Activated CD4-positive, alpha-beta memory T cell treated with anti-CD3 and anti-CD28 coated beads for 36 hours (primary cell): ENCODE measurements around the gene STMND1. TPM values are rescaled to one million over a fixed set of nuclear protein-coding genes. Genes with fewer than 3 reads are reported as not detected.

Source experiments
- CTCF ChIA-PET: fragments of 350-600 bp; sonication (Branson Sonifier 250); formaldehyde crosslinking; loops from one replicate; lab custom pipeline; 2021; ENCODE audit warnings: antibody characterized with exemption, inconsistent platforms; lab: Charles Lee
- POLR2A ChIA-PET: fragments of 350-600 bp; sonication (Branson Sonifier 250); formaldehyde crosslinking; loops from one replicate; lab custom pipeline; 2021; ENCODE audit warnings: antibody characterized with exemption; lab: Charles Lee
- DNase-seq: peaks from one replicate; pipeline ENCODE4 v3.0.0-alpha.2; 2020
- H3K27ac Mint-ChIP-seq: one replicate; pipeline ENCODE4 v1.8.0; 2021; ENCODE audit warnings: mixed read lengths
- H3K27me3 Mint-ChIP-seq: one replicate; pipeline ENCODE4 v1.8.0; 2021; ENCODE audit warnings: mixed read lengths
- H3K36me3 Mint-ChIP-seq: one replicate; pipeline ENCODE4 v1.8.0; 2021; ENCODE audit warnings: mixed read lengths
- H3K4me1 Mint-ChIP-seq: one replicate; pipeline ENCODE4 v1.8.0; 2021; ENCODE audit warnings: low read depth, mixed read lengths
- H3K4me3 Mint-ChIP-seq: one replicate; pipeline ENCODE4 v1.8.0; 2021; ENCODE audit warnings: mild to moderate bottlenecking, mixed read lengths
- H3K9me3 Mint-ChIP-seq: one replicate; pipeline ENCODE4 v1.8.0; 2021; ENCODE audit warnings: mixed read lengths
- intact Hi-C: fragments of 100-400 bp; cut with micrococcal nuclease; formaldehyde crosslinking; loops from one replicate; pipeline ENCODE4 v1.15.1; 2023
- total RNA-seq, 2 experiments: library from RNA; stranded (reverse); gene quantifications; one replicate each; pipeline ENCODE4 v1.2.3, GENCODE V29; 2021

The STMND1 gene
- total RNA-seq, 2 experiments from 2014 or later, result not detected

GRCh38 chr6:17100806-17101205, 1.0 kb upstream of the STMND1 start:
- intact Hi-C loops, result no loop called here
- POLR2A ChIA-PET, result no interaction called here
- Mint-ChIP-seq H3K27ac (no peak overlapping the region), H3K4me3 (no peak overlapping the region), H3K9me3 (no peaks in the 10 kb centered on the region), H3K36me3 (no peaks in the 10 kb centered on the region), H3K4me1 (peaks cover 5% of the 10 kb centered on the region), H3K27me3 (peaks cover 44% of the 10 kb centered on the region)
- CTCF ChIA-PET, result no interaction called here
- no peak for DNase-seq

GRCh38 chr6:17102258-17102870, 514 bp downstream of the STMND1 start:
- Mint-ChIP-seq H3K9me3 (no peaks in the 10 kb centered on the region), H3K27ac (no peak overlapping the region), H3K27me3 (peaks cover 49% of the 10 kb centered on the region), H3K36me3 (no peaks in the 10 kb centered on the region), H3K4me1 (peaks cover 5% of the 10 kb centered on the region), H3K4me3 (no peak overlapping the region)
- POLR2A ChIA-PET, result no interaction called here
- CTCF ChIA-PET, result no interaction called here
- intact Hi-C loops, result no loop called here
- no peak for DNase-seq

- ChIA-PET CTCF (no interaction called here), POLR2A (no interaction called here)
- H3K4me3 Mint-ChIP-seq, result no peak overlapping the region
- H3K4me1 Mint-ChIP-seq, result peaks cover 5% of the 10 kb centered on the region
- no peaks in the 10 kb centered on the region for H3K9me3 Mint-ChIP-seq
- peaks cover 54% of the 10 kb centered on the region for H3K27me3 Mint-ChIP-seq
- intact Hi-C loops, result no loop called here
- H3K27ac Mint-ChIP-seq, result no peak overlapping the region
- DNase-seq, result no peak
- H3K36me3 Mint-ChIP-seq, result no peaks in the 10 kb centered on the region
Observed at GRCh38 chr6:17103715-17104114, 1.9 kb downstream of the STMND1 start.

- no peak overlapping the region for H3K27ac Mint-ChIP-seq
- CTCF ChIA-PET, result no interaction called here
- no peaks in the 10 kb centered on the region for H3K4me1 Mint-ChIP-seq
- peaks cover 25% of the 10 kb centered on the region for H3K27me3 Mint-ChIP-seq
- no peak for DNase-seq
- H3K36me3 Mint-ChIP-seq, result no peaks in the 10 kb centered on the region
- H3K9me3 Mint-ChIP-seq, result no peaks in the 10 kb centered on the region
- intact Hi-C loops, result no loop called here
- no peak overlapping the region for H3K4me3 Mint-ChIP-seq
- POLR2A ChIA-PET, result no interaction called here
Observed at GRCh38 chr6:17107863-17108262, 6.0 kb downstream of the STMND1 start.

GRCh38 chr6:17115251-17116116, 13.6 kb downstream of the STMND1 start:
- H3K4me1 Mint-ChIP-seq, result no peaks in the 10 kb centered on the region
- H3K36me3 Mint-ChIP-seq, result no peaks in the 10 kb centered on the region
- H3K27ac Mint-ChIP-seq, result no peak overlapping the region

GRCh38 chr6:17116117-17116440, 14.2 kb downstream of the STMND1 start:
- Mint-ChIP-seq H3K36me3 (no peaks in the 10 kb centered on the region), H3K9me3 (no peaks in the 10 kb centered on the region), H3K4me3 (no peak overlapping the region), H3K4me1 (no peaks in the 10 kb centered on the region), H3K27me3 (no peaks in the 10 kb centered on the region), H3K27ac (no peak overlapping the region)
- DNase-seq, result no peak
- ChIA-PET POLR2A (no interaction called here), CTCF (no interaction called here)
- intact Hi-C loops, result no loop called here

More at GRCh38 chr6:17115251-17116116, 13.6 kb downstream of the STMND1 start:
- intact Hi-C loops, result no loop called here
- ChIA-PET POLR2A (no interaction called here), CTCF (no interaction called here)
- no peak overlapping the region for H3K4me3 Mint-ChIP-seq
- no peaks in the 10 kb centered on the region for H3K9me3 Mint-ChIP-seq
- peaks cover 2% of the 10 kb centered on the region for H3K27me3 Mint-ChIP-seq
- no peak for DNase-seq

GRCh38 chr6:17120019-17120418, 18.2 kb downstream of the STMND1 start:
- CTCF ChIA-PET, result interaction anchor here (0.6 kb wide), 1 partner anchor 949 kb away, joined by 3 read pairs; no protein-coding TSS in a partner anchor
- H3K4me3 Mint-ChIP-seq, result no peak overlapping the region

GRCh38 chr6:17125407-17125806, 23.6 kb downstream of the STMND1 start:
- POLR2A ChIA-PET, result no interaction called here
- Mint-ChIP-seq H3K27ac (no peak overlapping the region), H3K36me3 (no peaks in the 10 kb centered on the region), H3K4me3 (no peak overlapping the region), H3K4me1 (no peaks in the 10 kb centered on the region), H3K27me3 (peaks cover 15% of the 10 kb centered on the region), H3K9me3 (no peaks in the 10 kb centered on the region)
- intact Hi-C loops, result no loop called here
- DNase-seq, result no peak
- CTCF ChIA-PET, result no interaction called here

More at GRCh38 chr6:17120019-17120418, 18.2 kb downstream of the STMND1 start:
- no peaks in the 10 kb centered on the region for H3K9me3 Mint-ChIP-seq
- POLR2A ChIA-PET, result no interaction called here
- H3K27ac Mint-ChIP-seq, result no peak overlapping the region
- intact Hi-C loops, result no loop called here
- H3K4me1 Mint-ChIP-seq, result no peaks in the 10 kb centered on the region
- H3K36me3 Mint-ChIP-seq, result no peaks in the 10 kb centered on the region
- no peak for DNase-seq
- peaks cover 9% of the 10 kb centered on the region for H3K27me3 Mint-ChIP-seq

- ChIA-PET CTCF (no interaction called here), POLR2A (no interaction called here)
- H3K9me3 Mint-ChIP-seq, result peaks cover 9% of the 10 kb centered on the region
- H3K36me3 Mint-ChIP-seq, result no peaks in the 10 kb centered on the region
- H3K27ac Mint-ChIP-seq, result no peak overlapping the region
- H3K27me3 Mint-ChIP-seq, result peaks cover 16% of the 10 kb centered on the region
- no peaks in the 10 kb centered on the region for H3K4me1 Mint-ChIP-seq
- no peak for DNase-seq
- H3K4me3 Mint-ChIP-seq, result no peak overlapping the region
- intact Hi-C loops, result no loop called here
Observed at GRCh38 chr6:17130786-17131185, 28.9 kb downstream of the STMND1 start.

GRCh38 chr6:17132967-17133366, 31.1 kb downstream of the STMND1 start:
- CTCF ChIA-PET, result no interaction called here
- POLR2A ChIA-PET, result no interaction called here
- H3K4me3 Mint-ChIP-seq, result no peak overlapping the region
- no peak for DNase-seq
- intact Hi-C loops, result no loop called here
- H3K27me3 Mint-ChIP-seq, result peaks cover 14% of the 10 kb centered on the region
- H3K9me3 Mint-ChIP-seq, result peaks cover 19% of the 10 kb centered on the region
- H3K27ac Mint-ChIP-seq, result no peak overlapping the region
- H3K36me3 Mint-ChIP-seq, result no peaks in the 10 kb centered on the region
- no peaks in the 10 kb centered on the region for H3K4me1 Mint-ChIP-seq

- Mint-ChIP-seq H3K27me3 (peaks cover 11% of the 10 kb centered on the region), H3K4me3 (no peak overlapping the region), H3K4me1 (no peaks in the 10 kb centered on the region), H3K9me3 (peaks cover 26% of the 10 kb centered on the region), H3K36me3 (no peaks in the 10 kb centered on the region), H3K27ac (no peak overlapping the region)
- CTCF ChIA-PET, result no interaction called here
- intact Hi-C loops, result no loop called here
- no peak for DNase-seq
- POLR2A ChIA-PET, result no interaction called here
Observed at GRCh38 chr6:17138033-17138432, 36.2 kb downstream of the STMND1 start.

- CTCF ChIA-PET, result no interaction called here
Observed at GRCh38 chr6:17144016-17144415, 42.2 kb downstream of the STMND1 start.

More at GRCh38 chr6:17144016-17144415, 42.2 kb downstream of the STMND1 start:
- Mint-ChIP-seq H3K9me3 (peaks cover 21% of the 10 kb centered on the region), H3K4me3 (no peak overlapping the region), H3K4me1 (no peaks in the 10 kb centered on the region), H3K36me3 (peaks cover 2% of the 10 kb centered on the region), H3K27me3 (peaks cover 6% of the 10 kb centered on the region), H3K27ac (no peak overlapping the region)
- POLR2A ChIA-PET, result no interaction called here
- DNase-seq, result no peak
- intact Hi-C loops, result no loop called here
